ENCODE results near the gene RCSD1.

Gene RCSD1

DNA sequence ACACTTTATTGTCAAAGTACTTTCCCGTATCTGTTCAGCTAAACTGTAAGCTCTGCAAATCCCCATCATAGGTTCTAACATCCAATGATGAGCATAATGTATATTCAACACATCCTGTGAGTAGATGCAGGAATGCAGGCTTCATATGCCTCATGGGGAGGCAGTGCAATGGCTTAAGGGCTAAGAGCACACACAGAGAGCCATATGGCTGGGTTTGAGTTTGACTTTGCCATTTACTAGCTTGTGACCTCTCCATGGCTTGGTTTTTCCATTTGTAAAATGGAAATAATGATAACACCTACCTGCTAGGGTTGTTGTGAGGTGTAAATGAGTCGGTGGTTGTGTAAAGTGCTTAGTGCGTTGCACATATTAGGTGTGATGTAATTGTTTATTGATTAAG lies 13.4 kb downstream of the RCSD1 start:
- DNase-seq (ENCODE audit: low read depth) = no peak

DNA sequence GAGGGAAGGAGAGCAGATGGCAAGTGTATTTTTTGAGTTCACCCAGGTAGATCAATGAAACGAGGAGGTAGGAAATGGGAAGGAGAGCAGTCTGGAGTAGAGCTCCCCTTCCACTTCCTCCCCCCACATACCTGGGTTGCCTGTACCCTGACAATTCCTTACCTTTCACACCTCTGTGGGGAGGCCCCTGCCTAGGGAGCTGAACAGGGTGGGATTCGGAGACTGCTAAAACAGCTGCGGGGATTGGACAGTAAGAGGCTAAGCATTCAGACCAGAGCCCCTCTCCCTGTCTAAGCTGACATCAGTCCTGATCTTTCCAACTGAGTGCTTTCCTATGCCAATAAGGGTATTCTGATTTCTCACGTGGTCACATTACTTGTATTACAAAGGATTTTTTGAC lies 14.5 kb downstream of the RCSD1 start:
- DNase-seq (ENCODE audit: low read depth) = no peak

DNA sequence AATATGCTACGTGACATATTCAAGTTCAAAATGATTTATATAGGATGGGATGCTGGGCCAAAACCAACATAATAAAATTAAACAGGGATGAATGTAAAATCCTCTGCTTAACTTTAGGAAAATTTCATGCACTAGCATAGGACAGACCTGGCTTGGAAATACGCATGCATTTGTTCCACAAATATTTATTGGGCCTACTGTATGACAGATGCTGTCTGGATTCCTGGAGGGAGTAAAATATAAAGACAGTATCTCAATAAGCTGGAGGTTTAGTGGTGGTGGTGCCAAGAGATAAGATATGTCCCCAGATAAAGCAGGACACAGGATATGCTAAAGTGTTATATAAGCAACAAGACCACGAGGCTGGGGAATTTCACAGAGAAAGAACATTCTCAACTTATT lies 15.1 kb downstream of the RCSD1 start:
- DNase-seq (ENCODE audit: low read depth) = no peak

DNA sequence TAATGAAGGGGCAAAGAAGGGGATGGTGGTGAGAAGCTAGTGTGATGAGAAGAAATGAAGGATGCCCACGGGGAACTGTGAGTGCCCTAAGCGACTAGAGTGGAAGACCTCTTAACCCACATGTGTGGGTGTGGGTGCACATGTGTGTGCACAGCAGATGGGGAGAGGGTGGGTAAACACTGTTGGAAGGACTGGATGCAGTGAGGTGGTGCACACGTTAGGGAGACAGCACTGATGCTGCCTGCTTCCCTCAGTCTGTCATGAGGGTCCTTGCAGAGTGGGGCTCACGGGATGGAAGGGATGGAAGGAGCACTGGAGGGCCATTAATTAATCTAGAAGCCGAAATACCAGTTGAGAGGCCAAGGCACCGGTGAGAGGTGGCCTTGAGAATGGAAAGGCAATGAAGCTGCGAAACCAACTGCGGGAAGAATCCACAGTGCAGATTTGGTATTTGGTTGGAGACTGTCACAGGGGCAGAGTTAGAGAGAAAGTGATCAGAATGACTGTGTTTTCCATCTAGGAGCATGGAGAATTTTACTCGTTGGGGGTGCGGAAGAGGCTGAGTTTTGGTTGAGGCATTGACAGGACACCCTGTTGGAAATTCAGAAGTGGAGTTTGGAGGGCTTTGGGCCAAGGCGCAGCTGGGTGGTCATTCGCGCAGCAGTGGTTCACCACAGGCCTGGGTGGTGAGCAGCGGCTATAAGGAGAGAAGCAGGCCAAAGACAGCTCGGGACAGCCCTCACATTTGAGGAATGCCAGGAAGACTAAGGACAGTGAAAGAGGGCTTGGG lies 15.8 kb downstream of the RCSD1 start:
- no peak for DNase-seq (ENCODE audit: low read depth)

DNA sequence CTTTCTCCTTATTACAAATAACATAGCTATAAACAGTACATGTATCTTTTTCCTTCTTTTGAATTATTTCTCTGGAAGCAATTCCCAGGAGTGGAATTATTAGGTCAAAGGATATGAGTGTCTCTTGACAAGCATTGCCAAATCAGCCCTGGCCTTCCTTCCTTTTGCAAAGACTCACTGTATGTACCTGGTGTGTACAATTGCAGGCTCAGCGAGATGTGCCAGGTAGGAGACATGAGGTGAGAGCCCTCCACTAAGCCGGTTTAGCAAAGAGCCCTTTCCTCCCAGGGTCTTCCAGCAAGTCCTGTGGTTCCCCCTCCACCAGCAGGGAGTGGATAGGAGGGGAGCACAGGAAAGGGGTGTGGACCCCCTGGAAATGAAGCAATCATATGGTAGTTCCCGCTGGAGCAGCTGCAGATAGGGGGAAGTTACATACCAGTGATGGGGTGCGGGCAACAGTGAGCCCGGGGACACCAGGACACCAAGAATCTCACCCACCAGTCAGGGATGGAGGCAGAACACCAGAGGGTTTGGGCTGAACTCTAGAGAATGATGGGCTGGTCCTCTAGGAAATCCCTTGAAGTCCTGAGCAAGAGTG lies 18.3 kb downstream of the RCSD1 start:
- DNase-seq (ENCODE audit: low read depth) = no peak

DNA sequence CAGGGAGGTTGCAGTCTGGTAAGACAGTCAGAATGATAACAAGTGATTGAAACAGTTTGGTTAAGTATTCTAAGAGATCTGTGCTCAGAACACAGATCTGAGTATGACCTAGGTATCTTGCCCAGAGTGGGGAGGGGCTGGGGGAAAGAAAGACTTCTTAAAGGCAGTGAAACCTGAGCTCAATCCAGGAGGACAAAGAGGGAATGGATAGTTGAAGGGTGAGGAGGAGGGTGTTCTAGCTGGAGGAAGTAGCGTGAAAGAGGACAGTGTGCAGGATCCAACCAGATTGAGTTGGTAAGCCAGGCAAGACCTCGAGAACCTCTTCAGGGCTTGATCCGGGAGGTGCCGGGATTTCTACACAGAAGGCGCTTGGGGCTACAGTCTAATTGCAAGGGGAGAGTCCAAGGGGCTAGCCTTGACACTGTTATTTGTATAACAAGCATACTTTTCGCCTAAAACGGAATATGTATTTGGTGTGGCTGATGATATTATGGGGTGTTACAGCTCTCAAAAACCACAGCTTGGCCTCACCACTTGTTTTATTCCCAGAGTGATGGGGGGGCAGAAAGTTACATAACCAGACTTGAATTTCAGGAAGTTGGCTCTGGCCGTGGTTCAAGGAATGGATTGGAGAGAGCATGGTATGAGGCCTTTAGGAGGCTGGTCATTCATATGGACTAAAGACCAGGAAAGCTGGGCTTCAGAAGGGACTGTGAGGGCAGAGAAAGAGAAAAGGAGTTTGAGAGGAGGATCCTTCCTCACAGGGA lies 19.1 kb downstream of the RCSD1 start:
- no peak for DNase-seq (ENCODE audit: low read depth)

DNA sequence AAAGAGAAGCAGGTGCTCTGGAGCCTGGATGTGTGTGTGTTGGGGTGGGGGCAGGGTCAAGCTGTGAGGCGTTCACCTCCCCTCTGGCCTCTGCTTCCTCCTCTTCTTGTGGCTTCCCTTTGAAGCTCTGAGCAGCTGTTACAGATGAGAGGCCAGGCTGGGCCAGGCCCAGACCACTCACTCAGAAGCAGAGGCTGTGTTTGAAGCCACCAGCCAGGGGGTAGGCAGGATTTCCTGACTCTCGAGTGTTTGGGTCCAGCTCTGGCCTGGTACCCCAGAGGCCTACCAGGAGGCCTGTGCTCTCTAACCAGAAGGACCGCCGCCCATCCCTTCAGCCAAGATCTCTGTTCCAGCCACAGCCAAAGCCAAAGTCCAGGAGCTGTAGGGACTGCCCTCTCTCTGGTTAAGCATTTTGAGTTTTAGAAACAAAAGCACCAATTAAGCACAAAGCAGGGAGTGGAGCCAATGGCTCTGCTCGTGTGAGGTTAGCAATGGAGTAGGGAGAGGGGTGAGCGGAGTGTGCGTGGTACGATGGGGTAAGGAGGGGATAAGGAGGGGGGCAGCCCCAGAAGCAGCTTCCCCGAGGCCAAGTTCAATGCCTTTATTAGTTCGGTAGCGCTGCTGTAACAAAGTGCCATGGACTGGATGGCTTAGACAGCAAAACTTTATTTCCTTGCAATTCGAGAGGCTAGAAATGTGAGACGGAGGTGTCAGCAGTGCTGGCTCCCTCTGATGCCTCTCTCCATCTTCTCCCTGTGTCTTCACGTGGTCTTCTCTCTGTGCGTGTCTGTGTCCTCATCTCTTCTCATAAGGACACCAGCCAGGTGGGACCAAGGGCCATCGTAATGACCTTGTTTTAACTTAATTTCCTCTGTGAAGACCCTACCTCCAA lies 20.5 kb downstream of the RCSD1 start:
- DNase-seq (ENCODE audit: low read depth) = no peak

DNA sequence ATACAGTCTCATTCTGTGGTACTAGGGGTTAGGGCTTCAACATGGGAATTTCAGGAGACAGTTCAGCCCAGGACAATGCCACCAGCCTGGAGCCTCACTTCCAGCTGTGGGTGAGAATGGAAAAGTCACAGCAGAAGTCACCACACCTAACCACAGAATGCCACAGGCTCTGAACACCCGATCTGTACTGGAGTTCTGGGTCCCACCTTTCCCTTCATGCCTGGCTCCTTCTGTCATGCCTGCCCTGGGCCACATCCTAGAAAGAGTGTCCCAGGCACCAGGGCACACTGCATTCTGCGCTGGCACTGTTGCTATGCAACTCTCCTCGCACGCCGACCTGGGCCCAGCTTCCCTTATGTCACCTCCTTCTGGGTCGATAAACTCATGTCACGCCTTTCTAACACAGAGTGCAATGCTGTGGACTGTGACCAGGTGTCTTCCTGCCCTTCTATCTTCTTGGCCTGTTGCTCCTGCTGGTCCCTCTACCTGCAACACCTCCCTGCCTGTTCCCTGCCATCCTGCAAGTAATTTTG lies 21.2 kb downstream of the RCSD1 start:
- DNase-seq (ENCODE audit: low read depth) = no peak

DNA sequence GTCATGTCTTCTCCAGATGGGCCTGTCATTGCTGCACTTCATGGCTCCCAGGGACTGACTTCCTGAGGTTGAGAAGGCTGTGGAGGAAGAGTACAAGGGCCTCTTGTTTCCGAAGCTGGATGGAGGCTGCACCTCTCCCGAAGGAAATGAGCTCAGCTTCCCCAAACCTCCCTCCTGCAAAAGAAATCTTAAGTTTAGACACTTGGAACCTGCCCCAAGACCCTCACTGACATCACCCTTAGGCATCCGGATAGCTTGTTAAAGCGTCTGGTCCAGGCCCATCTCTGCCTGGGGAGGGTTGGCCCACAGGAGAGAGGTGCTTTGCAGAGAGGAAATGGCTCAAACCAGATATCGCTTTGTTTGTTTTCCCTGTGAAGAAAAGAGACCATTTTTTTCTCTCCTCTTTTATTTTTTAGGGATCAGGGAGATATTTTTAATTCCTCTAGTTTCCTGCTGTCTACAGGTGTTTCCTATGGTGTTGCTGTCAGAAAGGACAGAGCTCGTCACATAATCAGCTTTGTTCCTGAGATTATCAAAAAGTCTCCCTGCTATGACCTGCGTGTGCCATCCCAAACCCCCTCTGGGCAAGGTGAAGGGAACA lies 25.0 kb downstream of the RCSD1 start:
- no peak for DNase-seq (ENCODE audit: low read depth)

DNA sequence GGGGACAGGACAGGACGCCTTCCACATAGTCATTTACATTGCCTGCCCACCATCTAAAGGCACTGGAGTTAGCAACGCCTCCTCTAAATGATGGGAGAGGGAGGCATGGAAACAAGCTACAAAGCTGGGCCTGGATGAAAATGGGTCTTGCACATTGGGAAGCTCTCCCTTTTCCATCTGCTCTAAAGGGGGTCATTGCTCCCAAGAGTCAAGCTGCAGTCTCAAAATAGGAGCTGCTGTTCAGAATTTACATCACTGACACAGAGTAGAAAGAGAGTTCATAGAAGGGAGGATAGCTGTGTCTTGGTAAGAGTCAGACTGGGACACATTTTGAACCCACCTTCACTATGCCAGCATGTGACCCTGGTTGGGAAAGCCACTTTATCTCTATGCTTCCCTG lies 26.6 kb downstream of the RCSD1 start:
- DNase-seq (ENCODE audit: low read depth) = no peak

DNA sequence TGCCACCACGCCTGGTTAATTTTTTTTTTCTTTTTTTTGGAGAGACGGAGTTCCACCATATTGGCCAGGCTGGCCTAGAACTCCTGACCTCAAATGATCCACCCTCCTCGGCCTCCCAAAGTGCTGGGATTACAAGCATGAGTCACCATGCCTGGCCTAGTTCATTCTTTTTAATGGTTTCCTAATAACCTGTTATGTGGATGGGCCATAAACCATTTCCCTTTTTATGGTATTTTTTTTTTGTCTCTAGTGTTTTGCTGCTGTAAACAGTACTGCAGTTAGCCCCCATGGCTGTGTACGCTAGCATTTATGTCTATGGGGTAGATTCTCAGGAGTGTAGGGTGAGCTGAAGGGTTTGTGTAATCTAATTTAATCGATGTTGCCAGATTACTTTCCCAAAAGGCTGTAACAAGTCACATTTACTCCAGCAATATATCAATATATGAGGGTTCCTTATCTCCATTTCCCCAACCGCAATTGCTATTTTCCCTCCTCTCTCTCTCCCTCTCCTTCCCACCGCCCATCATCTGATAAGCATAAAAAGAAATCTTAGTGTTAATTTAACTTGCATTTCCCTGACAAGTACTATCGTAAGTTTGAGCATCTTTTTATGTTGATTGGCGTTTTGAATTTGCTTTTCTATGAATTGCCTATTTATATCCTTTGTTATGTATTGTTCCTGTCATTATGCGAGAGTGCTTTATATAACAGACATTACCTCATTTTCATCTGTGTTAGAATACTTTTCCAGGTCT lies 28.7 kb downstream of the RCSD1 start:
- no peak for DNase-seq (ENCODE audit: low read depth)

DNA sequence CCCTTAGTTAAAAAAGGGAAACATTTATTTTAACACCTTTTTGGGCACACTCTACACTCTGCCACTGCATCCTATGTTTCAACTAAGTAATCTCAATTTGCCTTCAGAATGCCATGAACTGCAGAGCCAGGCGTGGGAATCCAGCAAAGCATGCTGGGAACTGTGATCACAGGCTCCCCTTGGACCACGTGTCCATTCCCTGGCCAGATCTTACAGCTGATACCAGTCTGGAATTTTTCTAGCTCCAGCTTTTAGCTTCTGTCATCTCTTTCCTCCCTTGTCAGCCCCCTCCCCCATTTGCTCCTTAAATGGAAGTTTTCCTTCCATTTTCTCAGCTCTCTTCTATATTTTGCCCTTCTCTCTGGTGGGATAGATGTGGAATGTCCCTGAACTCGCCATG lies 29.4 kb downstream of the RCSD1 start:
- no peak for DNase-seq (ENCODE audit: low read depth)

DNA sequence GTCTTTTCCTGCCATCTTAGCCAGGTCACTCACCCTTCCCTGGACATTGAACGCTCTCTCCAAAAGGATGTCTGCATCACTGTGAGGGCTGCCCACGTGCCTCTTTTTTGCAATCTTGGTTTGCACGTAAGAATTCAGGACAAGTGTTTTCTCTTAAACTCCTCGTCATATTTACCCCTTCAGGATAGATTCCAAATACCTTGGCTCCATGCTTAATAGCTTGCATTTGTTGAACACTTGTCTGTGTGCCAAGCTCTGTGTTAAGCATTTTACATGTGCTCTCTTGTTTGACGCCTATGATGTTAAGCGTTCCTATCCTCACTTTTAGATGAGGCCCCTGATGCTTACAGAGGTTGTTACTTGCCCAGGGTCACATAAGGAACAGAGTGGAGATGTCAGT lies 29.8 kb downstream of the RCSD1 start:
- no peak for DNase-seq (ENCODE audit: low read depth)

DNA sequence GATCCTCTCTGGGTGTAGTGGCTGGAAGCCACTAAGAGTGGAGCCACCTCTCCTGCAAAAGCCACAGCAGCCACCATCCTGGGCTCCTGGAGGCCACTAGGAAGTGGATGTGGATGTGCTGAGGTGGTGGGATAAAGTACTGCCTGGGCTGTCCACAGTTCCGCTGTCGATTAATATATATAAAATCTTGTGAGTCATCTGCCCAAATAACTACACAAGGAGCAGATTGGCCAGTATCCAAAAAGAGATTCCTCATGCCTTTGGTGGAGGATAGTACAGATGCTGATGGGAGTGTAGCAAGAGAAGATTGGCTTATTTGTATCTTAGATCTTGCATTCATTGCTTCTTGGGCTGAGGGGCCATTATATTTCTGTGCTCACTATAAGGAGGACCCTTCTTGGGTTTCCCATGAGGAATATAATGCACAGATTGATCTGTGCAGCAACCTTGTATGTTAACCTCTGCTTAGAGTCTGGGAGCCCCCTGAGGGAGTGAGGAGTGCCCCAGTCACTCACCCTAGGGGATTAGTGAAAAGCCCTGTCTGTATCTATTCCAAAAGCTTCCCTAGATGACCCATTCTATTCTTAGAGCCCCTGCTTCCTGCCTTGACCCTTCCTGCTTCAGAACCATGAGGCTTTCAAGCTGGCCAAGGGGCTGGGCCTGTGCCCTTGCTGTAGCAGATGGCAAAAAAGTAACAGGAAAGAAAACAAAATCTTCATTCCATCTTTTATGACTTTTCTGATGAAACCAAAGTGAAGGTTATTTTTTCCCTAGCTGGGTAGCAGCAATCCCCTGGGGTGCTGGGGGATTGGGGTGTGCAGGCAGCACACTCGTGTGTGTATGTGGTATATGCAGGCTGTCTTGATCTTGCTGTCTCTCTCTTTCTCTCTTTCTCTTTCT lies 31.7 kb downstream of the RCSD1 start:
- no peak for DNase-seq (ENCODE audit: low read depth)

DNA sequence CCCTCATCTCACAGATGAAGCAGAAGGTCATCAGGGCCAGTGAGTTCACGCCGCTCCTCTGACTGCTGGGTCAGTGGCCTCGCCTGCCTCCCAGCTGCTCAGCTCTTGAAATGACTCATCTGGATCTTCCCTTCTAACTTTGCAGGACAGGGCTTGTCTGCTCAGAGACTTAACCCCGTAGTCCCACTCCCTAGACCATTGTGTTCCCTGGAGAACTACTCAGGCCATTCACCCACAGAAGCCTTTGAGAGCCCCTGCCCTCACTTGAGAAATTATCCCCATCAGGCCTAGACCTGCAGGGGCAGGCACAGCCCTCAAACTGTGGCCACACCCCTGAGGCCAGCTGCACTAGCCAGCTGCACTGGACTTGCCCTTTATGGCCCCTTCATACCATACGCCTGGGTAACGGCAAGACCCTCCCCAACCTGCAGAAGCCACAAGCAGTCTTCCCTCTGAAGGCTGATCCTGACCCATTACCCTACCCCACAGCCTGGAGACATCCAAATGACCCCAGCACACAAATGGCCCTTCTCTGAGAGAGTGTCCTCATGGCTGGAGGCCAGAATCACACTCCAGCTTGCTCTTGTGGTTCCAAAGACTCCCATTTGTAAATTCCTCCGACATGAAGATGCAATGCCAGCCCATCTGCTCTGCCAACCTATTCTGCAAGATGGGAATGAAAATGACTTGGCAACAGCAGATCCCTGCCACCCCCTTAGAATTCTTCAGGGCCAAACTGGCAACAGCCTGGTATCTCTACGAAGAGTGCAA lies 33.2 kb downstream of the RCSD1 start:
- no peak for DNase-seq (ENCODE audit: low read depth)

DNA sequence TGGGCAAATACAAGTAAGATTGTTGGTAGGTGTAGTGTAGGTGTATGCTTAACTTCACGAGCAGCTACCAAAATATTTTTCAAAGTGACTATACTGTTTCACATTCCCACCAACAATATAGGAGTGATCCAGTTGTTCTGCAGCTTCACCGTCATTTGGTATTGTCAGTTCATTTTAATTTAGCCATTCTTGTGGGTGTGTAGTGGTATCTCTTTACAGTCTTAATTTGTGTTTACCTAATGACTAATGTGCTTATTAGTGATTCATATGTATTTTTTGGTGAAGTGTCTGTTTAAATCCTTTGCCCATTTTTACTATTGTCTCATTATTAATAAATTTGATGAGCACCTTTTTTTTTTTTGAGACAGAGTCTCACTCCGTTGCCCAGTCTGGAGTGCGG lies 35.4 kb downstream of the RCSD1 start:
- no peak for DNase-seq (ENCODE audit: low read depth)

DNA sequence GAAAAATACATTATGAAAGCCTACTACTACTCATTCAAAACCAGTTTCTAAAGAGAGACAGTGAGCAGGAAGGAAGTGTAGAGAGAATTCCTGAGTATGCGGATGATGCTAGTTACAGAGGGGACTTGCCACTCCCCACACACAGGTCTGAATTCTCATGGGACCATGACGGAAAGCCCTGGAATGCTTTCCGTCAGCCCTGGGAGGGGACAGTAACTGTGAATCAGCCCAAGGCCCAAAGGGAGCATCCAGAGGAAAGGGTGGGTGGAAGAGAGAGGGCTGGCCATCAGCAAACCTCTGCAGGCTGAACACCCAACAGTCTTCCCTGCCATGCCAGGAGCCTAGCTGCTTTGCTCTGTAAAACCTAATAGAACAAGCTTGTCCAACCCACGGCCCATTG lies 36.4 kb downstream of the RCSD1 start:
- no peak for DNase-seq (ENCODE audit: low read depth)

DNA sequence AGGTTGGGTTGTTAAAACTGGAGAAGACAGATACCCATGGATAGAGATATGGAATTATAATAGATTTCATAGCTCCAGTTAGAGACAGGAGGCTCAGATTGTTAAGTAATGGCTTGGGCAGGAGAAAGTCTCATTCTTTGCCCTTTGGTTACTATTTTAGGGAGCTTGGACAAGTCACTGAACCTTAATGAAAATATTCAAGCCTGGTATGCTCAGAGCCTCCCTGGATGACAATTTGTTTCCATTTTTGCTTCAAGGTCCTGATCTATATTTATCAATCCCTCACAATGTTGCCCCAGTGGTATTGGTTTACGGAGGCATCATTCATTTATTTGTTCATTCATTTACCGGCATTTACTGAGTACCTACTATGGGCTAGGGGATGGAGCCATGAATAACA lies 37.5 kb downstream of the RCSD1 start:
- DNase-seq (ENCODE audit: low read depth) = no peak

DNA sequence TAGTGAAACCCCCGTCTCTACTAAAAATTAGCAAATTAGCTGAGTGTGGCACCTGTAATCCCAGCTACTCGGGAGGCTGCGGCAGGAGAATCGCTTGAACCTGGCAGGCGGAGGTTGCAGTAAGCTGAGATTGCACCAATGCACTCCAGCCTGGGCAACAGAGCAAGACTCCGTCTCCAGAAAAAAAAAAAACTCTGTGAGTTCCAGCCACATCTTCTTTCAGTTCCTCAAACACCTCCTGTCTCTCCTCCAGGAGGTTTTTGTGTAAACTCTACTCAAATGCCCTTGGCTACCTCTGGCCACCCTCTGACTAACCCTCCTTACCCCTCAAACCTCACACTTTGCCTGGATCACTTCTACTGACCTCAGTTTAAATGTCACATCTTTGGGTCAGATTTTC lies 38.1 kb downstream of the RCSD1 start:
- DNase-seq (ENCODE audit: low read depth) = no peak

All from activated T-cell treated with anti-CD3 and anti-CD28 coated beads for 24 hours (primary cell).